Ovary (tissue), 9 donors: ENCODE results near the gene TRAF3. TPM values are rescaled to one million over a fixed set of nuclear protein-coding genes. Genes with fewer than 3 reads are reported as not detected.
"Not testable (repeated sequence)": the region's sequence is repeated elsewhere in the genome, so short reads cannot be mapped to it uniquely, and the experiment has no call there.

Source experiments
- DNase-seq, 5 donors: peaks; one replicate each; pipeline ENCODE4 v3.0.0-alpha.2; 2019 to 2020
- H3K27ac ChIP-seq, 2 donors: fragments of 200-600 bp; one replicate each; pipeline versions ENCODE4 v1.5.1 to v1.8.0; 2019 to 2022
- H3K27me3 ChIP-seq: fragments of 200-600 bp; one replicate; pipeline ENCODE4 v1.8.0; 2022
- H3K36me3 ChIP-seq: fragments of 200-600 bp; sonication (generic); one replicate; pipeline ENCODE4 v1.5.1; 2019
- H3K4me1 ChIP-seq: one replicate; pipeline ENCODE4 v1.8.1; 2013; ENCODE audit warnings: mild to moderate bottlenecking, moderate library complexity; ENCODE audit not compliant: insufficient read depth
- H3K4me3 ChIP-seq: fragments of 200-600 bp; sonication (generic); one replicate; pipeline ENCODE4 v1.5.1; 2017
- H3K9me3 ChIP-seq, 2 donors: fragments of 200-600 bp in 1 of 2; sonication (generic) in 1 of 2; one replicate each; pipeline versions ENCODE4 v1.5.1 to v1.8.1; 2013 to 2019; ENCODE audit warnings: mild to moderate bottlenecking in 1 of 2, moderate library complexity in 1 of 2
- EP300 ChIP-seq: sonication (generic); formaldehyde crosslinking; IDR thresholded peaks from one replicate; pipeline ENCODE4 v1.6.1; 2017; ENCODE audit warnings: antibody characterized with exemption
- POLR2A ChIP-seq: fragments of 450-650 bp; IDR thresholded peaks from one replicate; pipeline ENCODE4 v1.6.1; 2017; ENCODE audit warnings: antibody characterized with exemption, mild to moderate bottlenecking, moderate library complexity
- WGBS, 3 donors: extraction: QIAGEN DNeasy Blood & Tissue Kit in 1 of 3; methylation state at CpG; one replicate each; pipeline versions ENCODE4 v1.1.5 to v1.1.7; 2013 to 2017; 5-methylcytosine and 5-hydroxymethylcytosine counted together
- intact Hi-C, 4 donors: fragments of 100-400 bp; cut with DNase I; formaldehyde crosslinking; loops; one replicate each; pipeline versions ENCODE4 v1.11.0 to v1.15.1; 2022 to 2023
- polyA plus RNA-seq, 2 donors: library from polyadenylated mRNA; stranded (reverse); fragments of 200-250 nt in 1 of 2; fragments of 350-450 nt in 1 of 2; fragmentation: Illumina TruSeq in 1 of 2; extraction: RNeasy Lipid Tissue Mini Kit (QIAGEN cat#74804) in 1 of 2; gene quantifications; one replicate each; pipeline ENCODE4 v1.2.3, GENCODE V29; 2013 to 2014
- total RNA-seq, 7 donors: library from RNA; depleted of rRNA in 2 of 7; stranded (reverse); fragments of >200 nt in 2 of 7; fragmentation: NEBNext Ultra II Directional in 3 of 7; extraction: Animal tissue kit (Norgen Biotek cat#: 25700) in 3 of 7; gene quantifications; one replicate each; pipeline versions ENCODE4 v1.1.0 to v1.2.4, GENCODE V29; 2016 to 2023
- TF ChIP-seq, protein P1 (sequence below), 3 donors: fragments of 450-650 bp in 2 of 3; fragments of 200-600 bp in 1 of 3; IDR thresholded peaks; one replicate each; pipeline versions ENCODE4 v1.5.1 to v1.8.0; 2016 to 2022; ENCODE audit warnings: antibody characterized with exemption in 3 of 3, mild to moderate bottlenecking in 1 of 3
- donor health status: DM: no; HTN: no; CAD: no; lungs with moderate emphysema.
- donor health status: DM: no; HTN: no; CAD: no.
- donor health status: Bipolar disorder and iron deficiency.
- donor health status: DM: yes; HTN: yes; CAD: no.
- donor health status: DM: no; HTN: no; CAD: no.
- donor health status: DM: yes; HTN: yes; CAD: no.

Gene TRAF3
- total and polyA plus RNA-seq, 9 donors, result 2.9 to 17.0 (median 11.4) TPM

- 95 to 97% (median 96%) methylated on average over 3 of the region's 3 CpGs for WGBS, 3 donors
- intact Hi-C loops, result no loop called here
- TF ChIP-seq, protein P1, sequence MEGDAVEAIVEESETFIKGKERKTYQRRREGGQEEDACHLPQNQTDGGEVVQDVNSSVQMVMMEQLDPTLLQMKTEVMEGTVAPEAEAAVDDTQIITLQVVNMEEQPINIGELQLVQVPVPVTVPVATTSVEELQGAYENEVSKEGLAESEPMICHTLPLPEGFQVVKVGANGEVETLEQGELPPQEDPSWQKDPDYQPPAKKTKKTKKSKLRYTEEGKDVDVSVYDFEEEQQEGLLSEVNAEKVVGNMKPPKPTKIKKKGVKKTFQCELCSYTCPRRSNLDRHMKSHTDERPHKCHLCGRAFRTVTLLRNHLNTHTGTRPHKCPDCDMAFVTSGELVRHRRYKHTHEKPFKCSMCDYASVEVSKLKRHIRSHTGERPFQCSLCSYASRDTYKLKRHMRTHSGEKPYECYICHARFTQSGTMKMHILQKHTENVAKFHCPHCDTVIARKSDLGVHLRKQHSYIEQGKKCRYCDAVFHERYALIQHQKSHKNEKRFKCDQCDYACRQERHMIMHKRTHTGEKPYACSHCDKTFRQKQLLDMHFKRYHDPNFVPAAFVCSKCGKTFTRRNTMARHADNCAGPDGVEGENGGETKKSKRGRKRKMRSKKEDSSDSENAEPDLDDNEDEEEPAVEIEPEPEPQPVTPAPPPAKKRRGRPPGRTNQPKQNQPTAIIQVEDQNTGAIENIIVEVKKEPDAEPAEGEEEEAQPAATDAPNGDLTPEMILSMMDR (IDR thresholded peaks at IDR 0.05), result no peak
- no peak for TF ChIP-seq POLR2A
- TF ChIP-seq EP300, result no peak
- Histone ChIP-seq H3K27me3 (no peaks in the 10 kb centered on the region), H3K9me3 (no peaks in the 10 kb centered on the region), H3K27ac (no peak overlapping the region), H3K36me3 (no peaks in the 10 kb centered on the region), H3K4me3 (no peak overlapping the region), H3K4me1 (no peaks in the 10 kb centered on the region)
- DNase-seq, result no peak
These were observed 86.1 kb downstream of the TRAF3 start for GRCh38 chr14:102863381-102863780.

GRCh38 chr14:102865916-102866315, 88.7 kb downstream of the TRAF3 start:
- H3K27me3 ChIP-seq, H3K27ac ChIP-seq, H3K36me3 ChIP-seq, H3K4me1 ChIP-seq, H3K4me3 ChIP-seq, DNase-seq, H3K9me3 ChIP-seq, intact Hi-C loops: not testable (repeated sequence)
- WGBS, 3 donors, result 92 to 98% (median 93%) methylated on average over 4 of the region's 4 CpGs

GRCh38 chr14:102866982-102867761, 89.9 kb downstream of the TRAF3 start:
- DNase-seq, result no peak
- H3K4me1 ChIP-seq, result no peaks in the 10 kb centered on the region
- H3K4me3 ChIP-seq, result no peak overlapping the region
- H3K9me3 ChIP-seq, result no peaks in the 10 kb centered on the region
- no peak for TF ChIP-seq EP300
- TF ChIP-seq, protein P1 (IDR thresholded peaks at IDR 0.05), result no peak
- TF ChIP-seq POLR2A, result no peak
- intact Hi-C loops, result no loop called here
- no peaks in the 10 kb centered on the region for H3K36me3 ChIP-seq
- 78 to 85% (median 81%) methylated on average over 9 of the region's 9 CpGs for WGBS, 3 donors
- H3K27ac ChIP-seq, result no peak overlapping the region
- H3K27me3 ChIP-seq, result no peaks in the 10 kb centered on the region

DNA sequence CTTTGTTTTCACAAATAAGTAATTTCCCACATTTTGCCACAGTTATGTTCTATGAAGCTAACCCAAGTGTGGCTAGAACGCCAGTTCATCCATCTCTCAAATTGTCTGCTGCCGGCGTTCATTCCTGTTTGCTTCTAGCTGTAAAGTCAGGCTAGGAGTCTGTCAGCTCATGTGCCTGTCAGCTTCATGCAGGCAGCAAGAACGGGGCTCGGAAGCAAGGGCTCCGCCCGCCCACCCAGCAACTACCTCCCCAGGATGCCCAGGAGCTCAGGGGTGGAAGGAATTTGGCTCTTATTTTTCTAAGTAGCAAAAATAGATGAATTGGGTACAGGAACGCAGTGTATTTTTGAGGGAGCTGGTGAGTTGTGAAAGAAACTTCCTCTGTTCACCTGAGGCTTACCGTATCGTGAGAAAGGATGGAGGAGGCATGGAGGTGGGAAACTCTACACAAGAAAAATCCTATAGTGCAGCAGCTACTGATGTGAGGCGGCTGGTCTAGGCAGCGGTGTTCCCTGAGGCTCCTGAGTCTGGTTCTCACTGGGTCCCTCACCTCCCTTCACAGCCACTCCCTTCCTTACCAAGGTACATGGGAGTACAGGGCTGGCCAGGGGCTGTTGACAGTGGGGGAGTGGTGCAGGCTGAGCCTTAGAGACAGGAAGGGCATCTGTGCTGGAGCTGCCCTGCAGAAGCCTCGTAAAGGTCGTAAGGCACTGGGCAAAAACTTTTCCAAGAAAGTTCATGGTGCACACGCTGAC, 90.8 kb downstream of the TRAF3 start:
- H3K4me1 ChIP-seq, result no peaks in the 10 kb centered on the region
- no peak overlapping the region for H3K4me3 ChIP-seq
- H3K27me3 ChIP-seq, result no peaks in the 10 kb centered on the region
- H3K27ac ChIP-seq, result no peak overlapping the region
- no peaks in the 10 kb centered on the region for H3K36me3 ChIP-seq
- intact Hi-C loops, result no loop called here
- WGBS, 3 donors, result 89 to 93% (median 92%) methylated on average over 15 of the region's 15 CpGs
- DNase-seq, result no peak
- H3K9me3 ChIP-seq, result no peaks in the 10 kb centered on the region
- TF ChIP-seq POLR2A (no peak), EP300 (no peak)
- TF ChIP-seq, protein P1 (IDR thresholded peaks at IDR 0.05), result no peak
